Measurements from ENCODE around the gene ALCAM. TPM values are rescaled to one million over a fixed set of nuclear protein-coding genes. Genes with fewer than 3 reads are reported as not detected.

Gene ALCAM
- total RNA-seq, 1 donor from 2014 or later = 26.1 TPM

GRCh38 chr3:105431200-105431599 lies 64.5 kb downstream of the ALCAM start:
- no peaks in the 10 kb centered on the region for H3K36me3 ChIP-seq
- no peak for TF ChIP-seq CTCF (IDR thresholded peaks at IDR 0.05)
- H3K4me1 ChIP-seq = no peaks in the 10 kb centered on the region
- H3K27ac ChIP-seq = no peak overlapping the region
- DNase-seq (ENCODE audit: low spot score in 2 of 2) = no peak
- intact Hi-C loops (cut with DNase I) = no loop called here
- H3K27me3 ChIP-seq = no peaks in the 10 kb centered on the region
- H3K4me3 ChIP-seq = no peak overlapping the region
- no peaks in the 10 kb centered on the region for H3K9me3 ChIP-seq

- Histone ChIP-seq H3K9me3 (no peaks in the 10 kb centered on the region), H3K36me3 (no peaks in the 10 kb centered on the region), H3K27ac (no peak overlapping the region), H3K4me1 (no peaks in the 10 kb centered on the region), H3K4me3 (no peak overlapping the region), H3K27me3 (no peaks in the 10 kb centered on the region)
- intact Hi-C loops (cut with DNase I) = no loop called here
- DNase-seq (ENCODE audit: low spot score in 2 of 2) = no peak
- no peak for TF ChIP-seq CTCF (IDR thresholded peaks at IDR 0.05)
These were observed 68.6 kb downstream of the ALCAM start for GRCh38 chr3:105435277-105435676.

GRCh38 chr3:105436687-105437086 lies 70.0 kb downstream of the ALCAM start:
- Histone ChIP-seq H3K27me3 (no peaks in the 10 kb centered on the region), H3K27ac (no peak overlapping the region), H3K9me3 (no peaks in the 10 kb centered on the region), H3K4me3 (no peak overlapping the region), H3K4me1 (no peaks in the 10 kb centered on the region), H3K36me3 (no peaks in the 10 kb centered on the region)
- intact Hi-C loops (cut with DNase I) = no loop called here
- no peak for DNase-seq (ENCODE audit: low spot score in 2 of 2)
- TF ChIP-seq CTCF (IDR thresholded peaks at IDR 0.05) = no peak

GRCh38 chr3:105440113-105440512 lies 73.4 kb downstream of the ALCAM start:
- Histone ChIP-seq H3K4me3 (no peak overlapping the region), H3K27me3 (no peaks in the 10 kb centered on the region), H3K9me3 (no peaks in the 10 kb centered on the region), H3K36me3 (no peaks in the 10 kb centered on the region), H3K27ac (no peak overlapping the region), H3K4me1 (no peaks in the 10 kb centered on the region)
- TF ChIP-seq CTCF (IDR thresholded peaks at IDR 0.05) = no peak
- no peak for DNase-seq (ENCODE audit: low spot score in 2 of 2)
- intact Hi-C loops (cut with DNase I) = no loop called here

GRCh38 chr3:105444725-105445124 lies 78.0 kb downstream of the ALCAM start:
- no peak for TF ChIP-seq CTCF (IDR thresholded peaks at IDR 0.05)
- Histone ChIP-seq H3K27me3 (no peaks in the 10 kb centered on the region), H3K27ac (no peak overlapping the region), H3K9me3 (no peaks in the 10 kb centered on the region), H3K4me1 (no peaks in the 10 kb centered on the region), H3K4me3 (no peak overlapping the region), H3K36me3 (no peaks in the 10 kb centered on the region)
- no peak for DNase-seq (ENCODE audit: low spot score in 2 of 2)
- intact Hi-C loops (cut with DNase I) = no loop called here

- no peaks in the 10 kb centered on the region for H3K4me1 ChIP-seq
- H3K27me3 ChIP-seq = no peaks in the 10 kb centered on the region
- H3K27ac ChIP-seq = no peak overlapping the region
- H3K36me3 ChIP-seq = no peaks in the 10 kb centered on the region
- intact Hi-C loops (cut with DNase I) = no loop called here
- TF ChIP-seq CTCF (IDR thresholded peaks at IDR 0.05) = no peak
- H3K9me3 ChIP-seq = no peaks in the 10 kb centered on the region
- H3K4me3 ChIP-seq = no peak overlapping the region
- no peak for DNase-seq (ENCODE audit: low spot score in 2 of 2)
These were observed 81.8 kb downstream of the ALCAM start for GRCh38 chr3:105448338-105448982.
